HG03378 (cell line): Measurements from ENCODE around the gene SMIM22.

Experiments used
- ATAC-seq: cut with Tn5 transposase; IDR thresholded peaks from one replicate; pipeline ENCODE4 v1.9.1; 2021; ENCODE audit warnings: mild to moderate bottlenecking, moderate library complexity; ENCODE audit not compliant: unreplicated experiment

SMIM22 gene

DNA sequence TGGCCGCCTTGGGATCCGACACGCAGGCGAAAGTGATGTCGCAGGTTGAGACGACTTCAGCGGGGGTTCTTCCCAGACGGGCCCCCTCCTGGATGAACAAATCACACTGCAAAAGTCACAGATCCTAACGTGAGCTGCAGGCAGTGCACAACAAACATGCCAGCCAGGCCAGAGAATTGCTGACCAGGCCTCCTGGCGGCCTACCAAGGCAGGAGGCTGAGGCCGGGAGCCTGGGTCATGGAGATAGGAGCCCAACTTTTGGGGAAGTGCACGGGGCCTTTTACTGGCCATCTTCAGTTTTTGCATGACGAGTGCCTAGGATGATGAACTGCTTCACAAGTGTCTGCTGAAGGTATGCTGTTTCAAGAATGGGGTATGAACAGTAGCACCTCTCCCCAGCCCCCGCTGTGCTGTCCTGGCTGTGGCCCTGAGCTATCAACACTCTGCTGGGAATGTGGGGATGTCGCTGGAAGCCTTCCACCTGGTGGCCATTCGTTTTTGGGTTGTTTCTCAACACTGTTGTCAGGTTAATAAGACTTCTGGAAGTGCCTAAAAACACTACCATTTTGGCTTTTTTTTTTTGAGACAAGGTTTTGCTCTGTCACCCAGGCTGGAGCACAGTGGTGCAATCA, 19.5 kb downstream of the SMIM22 start:
- no peak for ATAC-seq

DNA sequence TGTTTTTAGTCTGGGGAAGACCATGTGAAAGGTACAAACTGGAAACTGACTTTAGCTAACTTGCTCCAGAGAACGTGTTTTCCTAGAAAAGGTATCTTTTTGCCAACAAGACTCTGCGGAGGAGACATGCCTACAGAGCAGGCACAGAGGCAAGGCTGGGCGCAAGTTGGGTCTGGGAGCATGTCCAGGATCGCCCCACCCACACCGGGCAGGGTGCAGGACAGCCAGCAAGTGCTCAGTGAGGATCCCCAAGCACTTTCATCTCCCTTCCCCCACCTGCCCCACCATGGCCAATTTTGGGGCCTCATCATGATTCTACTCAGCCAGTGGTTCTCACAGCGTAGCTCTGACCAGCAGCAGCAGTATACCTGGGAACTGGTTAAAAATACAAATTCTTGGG, 25.5 kb downstream of the SMIM22 start:
- ATAC-seq = no peak

DNA sequence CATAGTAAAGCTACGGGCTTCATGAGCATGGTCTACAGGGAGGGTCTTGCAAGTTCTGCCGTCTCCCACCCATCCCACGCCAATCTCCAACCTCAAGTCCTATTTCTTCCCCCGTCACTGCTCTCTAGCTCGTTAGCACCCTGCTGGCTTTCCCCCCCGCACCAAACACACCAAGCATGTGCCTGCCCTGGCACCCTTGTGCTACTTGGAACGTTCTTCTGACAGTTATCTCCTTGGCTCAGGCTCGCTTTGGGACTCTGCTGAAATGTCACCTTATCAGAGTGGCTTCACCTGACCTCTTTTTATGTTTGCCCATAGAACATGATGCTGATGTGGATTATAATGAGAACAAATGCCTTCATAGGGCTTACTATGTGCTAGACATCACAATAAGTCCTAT, 30.0 kb downstream of the SMIM22 start:
- no peak for ATAC-seq

DNA sequence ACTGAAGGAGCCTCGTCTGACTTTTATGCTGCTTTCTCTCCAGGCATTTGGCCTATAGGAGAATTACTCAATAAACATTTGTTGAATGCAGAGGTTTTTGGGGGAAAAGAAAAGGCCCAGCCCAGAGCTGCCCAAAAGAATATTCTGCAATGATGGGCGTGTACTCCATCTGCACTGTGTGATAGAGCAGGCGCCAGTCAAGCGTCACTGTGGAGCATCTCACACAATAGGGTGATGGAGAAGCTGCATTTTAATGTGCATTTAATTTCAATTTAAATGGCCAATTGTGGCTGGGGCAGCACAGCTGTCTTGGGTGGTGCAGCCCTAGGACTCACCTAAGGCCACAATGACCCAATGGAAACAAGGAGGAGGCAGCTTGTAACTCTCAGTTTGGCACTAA, 31.4 kb downstream of the SMIM22 start:
- no peak for ATAC-seq

DNA sequence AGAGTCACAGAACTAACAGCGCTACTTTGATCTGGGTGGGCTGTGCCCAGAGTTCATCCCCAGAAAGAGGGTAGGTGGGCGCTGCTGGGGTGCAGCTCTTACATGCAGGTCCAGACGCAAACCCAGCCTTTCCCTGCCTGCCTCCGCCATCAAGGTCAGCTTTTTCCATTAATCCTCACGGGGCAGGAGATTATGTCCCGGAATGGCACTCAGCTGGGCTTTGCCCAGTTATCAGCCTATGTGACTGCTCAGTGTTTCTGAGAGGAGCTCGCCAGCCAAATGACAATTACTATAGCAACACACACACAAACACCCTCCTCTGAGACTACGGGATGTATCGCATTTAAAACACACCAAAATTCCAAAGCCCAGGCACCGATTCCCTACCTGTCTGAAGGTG, 31.8 kb downstream of the SMIM22 start:
- no peak for ATAC-seq

DNA sequence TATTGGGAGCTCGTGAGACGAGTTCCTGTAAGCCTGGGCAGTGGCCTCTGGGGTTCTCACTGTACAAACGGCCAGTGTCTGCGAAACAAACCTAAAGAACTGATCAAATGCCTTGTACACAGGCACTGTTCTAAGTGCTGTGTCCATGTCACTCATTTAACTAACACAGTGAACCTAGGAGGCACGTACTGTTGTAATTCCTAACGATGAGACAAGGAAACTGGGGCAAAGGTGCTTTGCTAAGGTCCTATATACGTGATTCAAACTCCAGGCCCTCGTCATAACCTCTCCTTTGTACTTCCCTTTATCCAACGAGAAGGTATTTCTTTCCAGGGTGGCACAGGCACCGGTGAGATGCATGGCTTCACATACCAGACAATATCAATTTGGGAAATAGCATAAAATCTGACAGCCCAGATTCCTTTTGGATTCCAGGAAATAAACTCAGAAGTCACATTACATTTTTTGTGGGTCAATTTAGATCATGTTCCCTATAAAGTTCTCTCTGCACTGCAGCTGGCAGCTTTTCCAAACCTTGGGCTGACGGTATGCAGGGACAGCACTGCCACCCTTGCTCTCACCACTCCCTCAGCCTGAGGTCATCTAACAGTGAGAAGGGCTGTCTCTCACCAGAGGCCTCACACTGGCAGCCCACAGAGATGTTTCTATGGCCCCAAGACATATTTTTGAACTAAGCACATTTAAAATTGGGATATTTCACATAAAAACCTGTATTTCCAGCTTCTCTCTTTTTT, 33.6 kb downstream of the SMIM22 start:
- no peak for ATAC-seq

DNA sequence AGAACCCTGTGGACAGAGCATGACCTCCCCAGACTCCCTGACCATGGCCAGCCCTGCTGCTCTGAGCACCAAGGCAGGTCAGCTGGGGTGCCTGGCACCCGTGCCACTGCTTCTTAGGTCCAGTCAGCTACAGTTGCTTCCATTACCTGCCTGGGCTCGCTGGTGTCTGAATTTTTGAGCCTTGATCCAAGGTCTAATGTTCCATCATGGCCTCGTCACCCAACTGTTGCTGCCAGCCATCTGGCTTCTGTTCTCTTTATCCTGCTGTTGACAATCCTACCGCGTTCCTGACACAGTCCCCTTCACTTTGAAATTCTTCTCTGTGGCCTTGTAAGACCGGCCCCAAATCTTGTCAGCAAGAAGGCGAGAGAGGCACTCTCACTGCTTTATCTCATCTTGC, 35.2 kb downstream of the SMIM22 start:
- no peak for ATAC-seq

DNA sequence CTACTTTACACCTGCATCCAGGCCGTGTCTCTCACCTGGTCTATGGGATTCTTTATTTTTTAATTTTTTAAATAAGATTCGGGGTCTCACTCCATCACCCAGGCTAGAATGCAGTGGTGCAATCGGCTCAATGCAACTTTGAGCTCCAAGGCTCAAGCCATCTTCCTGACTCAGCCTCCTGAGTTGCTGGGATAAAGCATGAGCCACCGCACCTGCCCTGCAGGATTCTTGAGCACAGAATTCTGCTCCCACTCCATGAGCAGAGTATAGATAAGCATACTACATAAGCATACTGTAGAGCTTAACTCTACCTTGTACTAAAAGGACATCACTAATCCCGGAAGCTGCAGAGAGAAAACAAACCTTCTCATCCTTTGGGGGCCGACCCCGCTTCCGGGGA, 36.4 kb downstream of the SMIM22 start:
- no peak for ATAC-seq

DNA sequence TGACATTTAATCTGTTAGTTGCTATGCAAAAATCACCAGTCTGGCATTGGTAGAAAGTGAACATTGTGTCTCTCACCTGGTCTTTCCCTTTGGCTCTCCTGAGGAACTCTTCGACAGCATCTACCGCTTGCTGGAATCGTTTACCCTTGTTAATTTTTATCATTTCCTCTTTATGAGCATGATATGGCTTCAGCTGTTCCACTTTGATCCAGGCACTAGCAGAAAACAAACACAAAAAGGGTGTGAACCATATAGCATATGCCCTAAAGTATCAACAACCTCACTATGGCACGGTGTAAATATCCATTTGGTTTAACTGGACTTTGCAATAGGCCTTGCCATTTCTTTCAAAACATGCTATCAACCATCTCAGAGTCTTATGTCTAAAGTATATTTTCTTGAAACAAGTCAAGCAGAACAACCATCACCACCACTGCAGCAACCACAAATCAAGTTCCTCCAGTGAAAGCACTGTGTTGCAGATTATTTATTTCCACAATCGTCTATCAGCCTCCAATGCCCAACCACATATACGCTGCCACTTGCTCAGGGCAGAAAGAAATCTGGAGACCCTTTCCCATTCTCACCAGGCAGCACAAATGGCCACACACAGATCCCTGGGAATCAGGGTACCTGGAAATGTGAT, 37.7 kb downstream of the SMIM22 start:
- ATAC-seq = no peak

DNA sequence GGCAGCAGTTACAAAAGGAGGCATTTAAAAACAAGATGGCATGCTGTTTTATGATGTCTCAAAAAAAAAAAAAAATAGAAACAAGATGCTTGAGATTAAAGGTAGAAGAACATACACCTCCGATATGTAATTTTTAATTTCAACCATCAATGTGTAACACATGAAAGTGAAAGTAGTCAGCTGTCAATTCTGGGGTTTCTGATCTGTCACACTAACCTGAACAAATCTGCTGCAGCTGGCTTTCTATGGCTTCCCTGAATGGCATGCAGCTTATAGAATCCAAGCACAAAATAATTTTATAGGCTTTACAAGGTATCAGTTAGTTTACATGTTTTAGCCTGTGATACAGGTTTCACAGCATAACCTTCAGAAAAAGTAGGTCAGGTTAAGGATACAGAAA, 38.4 kb downstream of the SMIM22 start:
- no peak for ATAC-seq

DNA sequence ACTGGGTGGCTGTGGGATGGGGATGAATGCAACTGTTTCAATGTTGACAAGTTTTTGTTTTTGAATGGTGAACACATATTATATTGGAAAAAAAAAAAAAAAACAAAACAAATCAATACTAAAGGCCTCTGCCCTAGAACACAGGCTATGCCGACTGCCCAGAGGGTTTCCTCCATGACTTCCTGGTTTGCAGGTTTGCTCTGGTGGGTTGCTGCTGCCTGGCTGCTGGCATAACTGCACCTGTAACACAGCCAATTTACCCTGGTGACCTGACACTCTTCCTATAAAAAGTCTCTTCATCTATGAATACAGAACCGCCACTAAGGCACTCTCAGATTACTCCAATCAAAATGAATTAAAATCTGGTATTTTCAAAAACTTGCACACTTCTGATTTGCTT, 41.6 kb downstream of the SMIM22 start:
- ATAC-seq = no peak

DNA sequence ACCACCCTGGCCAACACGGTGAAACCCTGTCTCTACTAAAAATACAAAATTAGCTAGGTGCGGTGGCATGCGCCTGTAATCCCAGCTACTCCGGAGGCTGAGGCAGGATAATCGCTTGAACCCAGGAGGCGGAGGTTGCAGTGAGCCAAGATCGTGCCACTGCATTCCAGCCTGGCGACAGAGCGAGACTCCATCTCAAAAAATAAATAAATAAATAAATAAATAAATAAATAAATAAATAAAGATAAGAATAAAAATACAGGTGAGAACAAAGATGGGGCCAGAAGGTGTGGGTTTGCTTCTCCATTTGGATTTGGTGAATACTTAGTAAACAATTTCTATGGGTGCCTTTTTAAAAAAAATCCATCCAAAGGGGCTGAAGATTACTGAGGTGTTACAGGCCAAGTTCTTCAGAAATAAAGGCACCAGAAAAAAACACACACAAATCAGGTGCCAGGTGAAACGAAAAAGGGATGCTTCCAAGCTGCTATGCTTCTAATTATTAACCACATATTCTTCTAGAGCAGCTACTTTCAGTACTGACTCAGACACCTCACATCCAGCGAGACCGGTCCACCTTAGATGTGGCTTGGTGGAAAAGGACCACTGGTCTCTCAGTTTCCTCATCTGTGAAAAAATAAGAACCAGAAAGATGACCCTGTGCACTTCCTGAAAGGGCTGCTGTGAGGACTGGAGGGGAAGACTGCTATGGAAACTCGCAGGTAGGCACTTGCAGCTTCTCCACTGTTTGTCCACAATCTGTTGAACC, 42.7 kb downstream of the SMIM22 start:
- ATAC-seq = no peak

DNA sequence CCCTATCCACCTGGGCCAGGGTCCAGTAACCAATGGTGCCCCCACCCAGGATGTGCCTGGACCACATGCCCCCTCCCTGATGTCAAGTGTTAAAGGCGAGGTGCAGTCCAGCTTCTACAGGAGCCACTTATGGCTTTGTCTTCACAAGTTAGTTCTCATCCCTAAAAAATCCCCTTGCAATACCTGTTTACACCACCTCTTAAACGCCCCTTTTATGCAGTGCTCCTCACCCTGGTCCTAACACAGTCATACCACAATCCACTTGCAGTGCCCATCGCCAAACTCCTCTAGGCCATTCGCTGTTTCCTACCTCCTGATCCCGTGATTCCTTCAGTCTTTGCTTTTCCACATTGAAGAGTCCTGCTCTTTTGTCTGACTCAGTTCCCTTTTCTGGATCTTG, 44.8 kb downstream of the SMIM22 start:
- ATAC-seq = no peak

DNA sequence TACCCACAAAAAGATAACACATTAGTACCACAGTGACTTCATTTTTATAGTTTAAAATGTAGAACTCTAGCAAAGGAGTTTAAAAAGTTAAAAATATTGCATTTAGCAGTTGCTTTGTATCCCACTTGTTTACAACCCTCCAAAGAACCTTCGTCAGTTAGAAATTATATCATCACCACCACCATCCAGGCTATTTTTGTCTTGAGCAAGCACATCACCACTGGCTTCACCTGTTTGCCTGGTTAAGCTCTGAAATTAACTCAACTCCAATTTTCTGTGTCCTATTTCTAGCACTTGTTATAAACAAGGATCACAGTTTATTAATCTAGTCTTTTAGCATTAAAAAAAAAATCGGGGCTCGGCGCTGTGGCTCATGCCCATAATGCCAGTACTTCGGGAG, 45.8 kb downstream of the SMIM22 start:
- ATAC-seq = no peak
